ENCODE data around the gene PIK3CB.
"Not testable (repeated sequence)": the region's sequence is repeated elsewhere in the genome, so short reads cannot be mapped to it uniquely, and the experiment has no call there.

The PIK3CB gene

GRCh38 chr3:138834596-138835396 lies at the start of gene PIK3CB:
TSS of gene PIK3CB (minus strand) at chr3:138834928. CDS start at chr3:138759343, 75,585 bp downstream.
- DNase-seq: peak; percentile 82 to 95

GRCh38 chr3:138881233-138881632 lies 46.5 kb upstream of the PIK3CB start:
- no peak for DNase-seq

GRCh38 chr3:138879541-138880380 lies 45.0 kb upstream of the PIK3CB start:
- DNase-seq: no peak

- DNase-seq: no peak
Observed at GRCh38 chr3:138877226-138877625, 42.5 kb upstream of the PIK3CB start.

GRCh38 chr3:138875754-138876664 lies 41.3 kb upstream of the PIK3CB start:
- DNase-seq: no peak

- no peak for DNase-seq
Observed at GRCh38 chr3:138875096-138875753, 40.5 kb upstream of the PIK3CB start.

- no peak for DNase-seq
Observed at GRCh38 chr3:138873471-138874278, 38.9 kb upstream of the PIK3CB start.

GRCh38 chr3:138872632-138873031 lies 37.9 kb upstream of the PIK3CB start:
- DNase-seq: no peak

- DNase-seq: no peak
Observed at GRCh38 chr3:138867996-138868395, 33.3 kb upstream of the PIK3CB start.

GRCh38 chr3:138863776-138864113 lies 29.0 kb upstream of the PIK3CB start:
- no peak for DNase-seq

- DNase-seq: peak in 1 of 2 experiments; percentile 59
Observed at GRCh38 chr3:138862924-138863775, 28.4 kb upstream of the PIK3CB start.

- DNase-seq: no peak
Observed at GRCh38 chr3:138862531-138862923, 27.8 kb upstream of the PIK3CB start.

GRCh38 chr3:138861798-138862197 lies 27.1 kb upstream of the PIK3CB start:
- DNase-seq: peak in 1 of 2 experiments; percentile 33

GRCh38 chr3:138856799-138857198 lies 22.1 kb upstream of the PIK3CB start:
- no peak for DNase-seq

GRCh38 chr3:138854940-138855339 lies 20.2 kb upstream of the PIK3CB start:
- DNase-seq: no peak

- DNase-seq: no peak
Observed at GRCh38 chr3:138854204-138854603, 19.5 kb upstream of the PIK3CB start.

GRCh38 chr3:138850151-138850550 lies 15.4 kb upstream of the PIK3CB start:
- peak in 1 of 2 experiments; percentile 68 for DNase-seq

- no peak for DNase-seq
Observed at GRCh38 chr3:138849222-138849940, 14.7 kb upstream of the PIK3CB start.

GRCh38 chr3:138848696-138849095 lies 14.0 kb upstream of the PIK3CB start:
- DNase-seq: no peak

GRCh38 chr3:138846824-138847223 lies 12.1 kb upstream of the PIK3CB start:
- not testable (repeated sequence) for DNase-seq
